Choroid plexus epithelial cell (primary cell): ENCODE data around the gene CCDC54.

ENCODE experiments used
- DNase-seq: peaks from one replicate; pipeline ENCODE4 v3.0.0-alpha.2; 2010; ENCODE audit warnings: low read depth
- H3K4me3 ChIP-seq: 2 replicates; pipeline ENCODE4 v1.5.1; 2011; ENCODE audit warnings: low read depth, mild to moderate bottlenecking, control low read depth, low read length, moderate library complexity
- TF ChIP-seq, protein P1 (sequence below): conservative IDR thresholded peaks from 2 replicates; pipeline ENCODE4 v1.5.1; 2011; ENCODE audit warnings: low read depth, mild to moderate bottlenecking, control low read depth, inconsistent platforms, low read length, moderate library complexity

CCDC54 gene

DNA sequence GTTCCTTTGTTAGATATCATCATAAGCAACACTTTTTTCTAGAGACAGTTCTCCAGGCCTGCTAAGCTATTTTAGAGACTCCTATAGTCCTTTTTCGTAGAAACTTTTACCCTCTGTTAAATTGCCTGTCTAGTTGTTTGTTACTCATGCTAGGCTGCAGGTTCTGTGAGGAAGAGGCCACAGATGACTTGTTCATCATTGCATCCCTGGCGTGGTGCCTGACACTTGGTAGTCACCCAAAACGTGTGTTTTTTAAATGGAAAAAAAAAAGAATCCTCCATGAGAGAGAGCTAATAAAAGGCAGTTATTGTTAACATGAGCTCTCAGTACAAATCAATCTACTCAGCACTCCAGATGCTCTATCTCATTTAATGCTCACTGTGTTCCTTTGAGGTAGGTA lies 35.1 kb downstream of the CCDC54 start:
- H3K4me3 ChIP-seq, result no peak overlapping the region
- TF ChIP-seq, protein P1, sequence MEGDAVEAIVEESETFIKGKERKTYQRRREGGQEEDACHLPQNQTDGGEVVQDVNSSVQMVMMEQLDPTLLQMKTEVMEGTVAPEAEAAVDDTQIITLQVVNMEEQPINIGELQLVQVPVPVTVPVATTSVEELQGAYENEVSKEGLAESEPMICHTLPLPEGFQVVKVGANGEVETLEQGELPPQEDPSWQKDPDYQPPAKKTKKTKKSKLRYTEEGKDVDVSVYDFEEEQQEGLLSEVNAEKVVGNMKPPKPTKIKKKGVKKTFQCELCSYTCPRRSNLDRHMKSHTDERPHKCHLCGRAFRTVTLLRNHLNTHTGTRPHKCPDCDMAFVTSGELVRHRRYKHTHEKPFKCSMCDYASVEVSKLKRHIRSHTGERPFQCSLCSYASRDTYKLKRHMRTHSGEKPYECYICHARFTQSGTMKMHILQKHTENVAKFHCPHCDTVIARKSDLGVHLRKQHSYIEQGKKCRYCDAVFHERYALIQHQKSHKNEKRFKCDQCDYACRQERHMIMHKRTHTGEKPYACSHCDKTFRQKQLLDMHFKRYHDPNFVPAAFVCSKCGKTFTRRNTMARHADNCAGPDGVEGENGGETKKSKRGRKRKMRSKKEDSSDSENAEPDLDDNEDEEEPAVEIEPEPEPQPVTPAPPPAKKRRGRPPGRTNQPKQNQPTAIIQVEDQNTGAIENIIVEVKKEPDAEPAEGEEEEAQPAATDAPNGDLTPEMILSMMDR, result no peak
- peak; percentile 45 for DNase-seq

DNA sequence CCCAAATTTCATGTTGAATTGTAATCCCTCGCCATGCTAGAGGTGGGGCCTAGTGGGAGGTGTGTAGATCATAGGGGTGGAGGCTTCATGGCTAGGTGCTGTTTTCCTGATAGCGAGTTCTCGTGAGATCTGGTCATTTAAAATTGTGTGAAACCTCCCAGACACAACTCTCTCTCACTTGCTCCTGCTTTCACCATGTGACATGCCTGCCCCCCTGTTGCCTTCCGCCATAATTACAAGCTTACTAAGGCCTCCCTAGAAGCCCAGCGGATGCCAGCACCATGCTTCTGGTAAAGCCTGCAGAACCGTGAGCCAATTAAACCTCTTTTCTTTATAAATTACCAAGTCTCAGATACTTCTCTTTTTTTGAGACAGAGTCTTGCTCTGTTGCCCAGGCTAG lies 36.0 kb downstream of the CCDC54 start:
- DNase-seq, result no peak
- TF ChIP-seq, protein P1, result no peak
- no peak overlapping the region for H3K4me3 ChIP-seq

DNA sequence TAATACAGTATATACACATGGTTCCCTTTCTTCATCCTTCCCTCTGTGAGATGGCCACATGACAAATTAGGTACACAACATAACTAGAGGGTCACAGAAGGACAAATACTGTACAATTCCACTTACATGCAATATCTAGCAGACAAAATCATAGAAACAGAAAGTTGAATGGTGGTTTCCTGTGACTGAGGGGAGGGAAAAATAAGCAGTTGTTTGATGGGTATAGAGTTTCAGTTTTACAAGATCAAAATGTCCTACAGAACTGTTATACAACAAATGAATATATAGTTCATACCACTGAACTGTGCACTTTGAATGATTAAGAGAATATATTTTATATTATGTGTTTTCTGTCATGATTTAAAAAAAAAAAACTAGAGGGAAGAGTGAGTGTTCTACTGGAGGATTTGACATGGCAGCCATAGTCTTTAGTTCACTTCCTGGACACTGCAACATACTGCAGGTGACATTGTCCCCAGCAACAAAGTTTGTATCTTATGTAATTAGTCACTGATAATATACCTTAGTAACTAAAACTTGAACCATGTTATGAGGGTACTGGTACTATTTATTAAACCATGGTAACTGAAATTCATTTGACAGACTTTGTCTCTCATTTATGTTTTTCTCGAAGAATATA lies 37.2 kb downstream of the CCDC54 start:
- TF ChIP-seq, protein P1, result no peak
- no peak overlapping the region for H3K4me3 ChIP-seq
- no peak for DNase-seq

DNA sequence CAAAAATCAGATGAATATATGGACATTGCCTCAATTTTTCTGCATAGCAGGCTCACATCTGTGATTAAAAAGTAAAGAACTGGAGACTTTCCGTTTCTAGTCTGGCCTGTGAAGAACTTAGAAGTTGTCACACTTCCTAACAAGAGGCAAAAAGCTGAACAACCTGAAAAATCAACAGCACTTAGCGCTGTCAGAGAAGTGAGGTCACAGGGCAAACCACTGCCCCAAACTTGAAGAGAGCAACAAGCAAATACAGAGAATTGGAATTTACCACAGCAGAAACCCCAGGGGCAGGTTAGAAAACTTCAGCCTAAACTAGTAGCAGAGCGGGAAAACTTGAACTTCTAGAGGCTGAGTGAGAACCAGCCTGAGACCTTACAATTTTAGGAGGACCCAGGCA lies 38.9 kb downstream of the CCDC54 start:
- no peak overlapping the region for H3K4me3 ChIP-seq
- TF ChIP-seq, protein P1, result peak; percentile 14
- DNase-seq, result peak; percentile 94

DNA sequence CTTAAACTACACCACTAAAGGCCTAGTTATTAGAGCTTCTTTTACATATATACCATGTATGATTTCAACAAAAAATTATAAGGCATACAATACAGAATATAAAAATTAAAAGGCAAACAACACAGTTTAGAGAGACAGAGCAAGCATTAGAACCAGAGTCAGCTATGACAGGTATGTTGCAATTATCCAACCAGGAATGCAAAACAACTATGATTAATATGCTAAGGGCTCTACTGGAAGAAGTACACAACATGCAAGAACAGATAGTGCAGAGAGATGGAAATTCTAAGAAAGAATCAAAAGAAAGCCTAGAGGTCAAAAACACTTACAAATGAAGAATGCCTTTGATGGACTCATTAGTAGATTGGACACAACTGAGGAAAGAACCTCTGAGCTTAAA lies 39.6 kb downstream of the CCDC54 start:
- no peak overlapping the region for H3K4me3 ChIP-seq
- TF ChIP-seq, protein P1, result no peak
- peak; percentile 83 for DNase-seq

DNA sequence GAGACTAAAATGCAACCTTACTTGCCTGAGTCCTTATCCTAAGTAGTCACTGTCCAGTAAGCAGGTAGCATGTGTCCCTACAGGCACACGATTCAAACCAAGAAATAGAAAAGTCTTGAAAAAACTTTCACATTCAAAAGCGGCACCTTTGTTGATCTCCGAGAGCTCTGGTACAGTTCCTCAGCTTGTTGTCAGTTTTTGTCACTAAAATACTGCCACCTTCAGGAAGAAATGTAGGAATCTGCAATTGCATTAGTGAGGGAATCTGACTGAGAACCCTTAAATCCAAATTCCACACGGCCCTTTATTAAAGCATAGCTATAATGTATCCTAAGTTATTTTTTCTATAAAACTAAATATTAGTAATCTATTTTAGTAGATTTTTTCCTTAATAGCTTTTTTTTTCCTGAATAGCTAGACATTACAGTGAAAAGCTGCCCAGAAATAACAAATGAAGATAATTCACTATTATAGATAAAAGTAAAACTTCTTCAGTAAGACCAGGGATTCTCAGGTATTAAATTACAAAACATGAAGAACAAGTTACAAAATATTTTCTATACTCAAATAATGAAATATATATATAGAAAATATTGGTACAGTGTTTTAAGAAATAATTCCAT lies 44.0 kb downstream of the CCDC54 start:
- peak overlapping the region; percentile 47 for H3K4me3 ChIP-seq
- TF ChIP-seq, protein P1, result peak; percentile 70
- DNase-seq, result peak; percentile 89

DNA sequence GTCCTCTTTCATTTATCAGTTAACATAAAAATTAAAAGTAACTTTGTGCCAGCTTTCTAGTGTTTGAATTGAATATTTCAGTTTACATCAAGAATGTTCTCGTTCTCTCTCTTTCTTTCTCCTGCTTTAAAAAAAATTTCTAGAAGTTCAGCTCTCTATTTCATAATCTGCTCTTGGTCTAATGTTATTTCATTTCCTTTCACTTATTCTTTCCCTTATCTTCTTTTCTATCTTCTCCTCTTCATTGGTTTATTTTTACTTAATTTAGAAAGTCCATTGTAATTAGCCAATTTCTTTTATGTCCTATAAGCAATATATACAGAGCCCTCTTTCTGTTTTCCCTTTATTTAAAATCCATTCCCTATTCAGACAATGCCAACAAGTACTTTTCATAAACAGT lies 44.6 kb downstream of the CCDC54 start:
- no peak for DNase-seq
- no peak overlapping the region for H3K4me3 ChIP-seq
- TF ChIP-seq, protein P1, result no peak
